Measurements from ENCODE around the gene FZD7. TPM values are rescaled to one million over a fixed set of nuclear protein-coding genes. Genes with fewer than 3 reads are reported as not detected.

FZD7 gene
- polyA plus RNA-seq, 1 donor (not counting 4 experiments of a cell fraction or from before 2014, with no cell fraction given): 1.3 TPM

DNA sequence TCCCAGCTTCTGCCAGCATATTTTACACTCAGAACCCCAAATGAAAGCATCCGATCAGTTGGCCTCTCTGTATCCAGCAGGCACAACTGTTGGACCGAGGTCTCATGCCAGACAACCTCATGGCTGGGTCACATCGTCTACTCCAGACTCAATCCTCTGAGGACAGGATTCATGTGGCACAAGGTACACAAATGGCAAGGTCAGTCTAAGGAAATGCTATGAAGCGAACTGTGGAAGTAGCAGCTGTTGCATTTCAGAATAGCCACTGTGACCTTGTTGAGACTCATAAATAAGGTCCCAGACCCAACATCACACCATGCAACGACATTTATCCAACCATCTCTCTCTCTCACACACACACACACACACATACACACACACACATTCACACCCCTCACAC is 7.1 kb upstream of the FZD7 start:
- dilution Hi-C loops (cut with MboI; ENCODE audit: extremely low pct_ligation_motif_present, low sequenced_read_pairs): no loop called here
- DNase-seq (ENCODE audit: low read depth, low spot score): no peak

DNA sequence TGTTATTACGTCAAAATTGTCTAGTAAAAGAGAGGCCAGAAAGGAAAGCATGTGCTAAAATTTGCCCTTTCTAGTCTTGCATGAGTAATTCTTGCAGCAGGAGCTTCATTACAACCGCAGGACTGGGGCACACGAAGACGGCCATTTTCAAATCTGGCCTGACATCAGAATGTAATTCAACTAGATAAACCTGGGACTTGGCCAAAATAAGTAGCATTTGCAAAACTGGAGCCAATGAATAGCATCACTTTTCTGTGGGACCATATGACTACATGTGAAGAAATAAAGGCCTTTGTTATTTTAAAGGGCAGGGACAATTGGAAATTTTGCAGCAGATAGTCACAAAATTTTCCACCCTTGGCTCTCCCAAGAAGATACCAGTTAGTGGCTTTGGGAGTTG is 3.0 kb upstream of the FZD7 start:
- Histone ChIP-seq H3K79me2 (ENCODE audit: control insufficient read depth, insufficient read depth, low read length) (no peaks in the 10 kb centered on the region), H3K27ac (ENCODE audit: control insufficient read depth, insufficient read depth, low read length) (no peak overlapping the region), H3K4me2 (ENCODE audit: control insufficient read depth, extremely low read depth, insufficient read depth, low read depth, low read length) (no peak overlapping the region), H3K36me3 (ENCODE audit: control insufficient read depth in 2 of 2, extremely low read depth in 1 of 2, insufficient read depth in 2 of 2, low read length in 2 of 2) (no peaks in the 10 kb centered on the region), H3K4me1 (ENCODE audit: control insufficient read depth, extremely low read depth, insufficient read depth, low read length) (peaks cover 13% of the 10 kb centered on the region), H3K4me3 (ENCODE audit: control insufficient read depth in 2 of 3, extremely low read depth in 1 of 3, insufficient read depth in 2 of 3, low read depth in 1 of 3, low read length in 3 of 3) (no peak overlapping the region), H2AFZ (ENCODE audit: control insufficient read depth, low read length) (no peak overlapping the region), H3K9ac (ENCODE audit: control insufficient read depth, extremely low read depth, insufficient read depth, low read length) (no peak overlapping the region), H3K9me1 (ENCODE audit: control insufficient read depth, extremely low read depth, insufficient read depth, low read length) (no peaks in the 10 kb centered on the region), H3K27me3 (ENCODE audit: control insufficient read depth, extremely low read depth, insufficient read depth, low read length) (peaks cover 11% of the 10 kb centered on the region), H3K9me3 (ENCODE audit: control insufficient read depth, low read depth, low read length) (no peaks in the 10 kb centered on the region), H4K20me1 (ENCODE audit: control insufficient read depth, extremely low read depth, insufficient read depth, low read length) (no peaks in the 10 kb centered on the region)
- FAIRE-seq (no peak), DNase-seq (ENCODE audit: low read depth, low spot score) (no peak)
- TF ChIP-seq, protein P1, sequence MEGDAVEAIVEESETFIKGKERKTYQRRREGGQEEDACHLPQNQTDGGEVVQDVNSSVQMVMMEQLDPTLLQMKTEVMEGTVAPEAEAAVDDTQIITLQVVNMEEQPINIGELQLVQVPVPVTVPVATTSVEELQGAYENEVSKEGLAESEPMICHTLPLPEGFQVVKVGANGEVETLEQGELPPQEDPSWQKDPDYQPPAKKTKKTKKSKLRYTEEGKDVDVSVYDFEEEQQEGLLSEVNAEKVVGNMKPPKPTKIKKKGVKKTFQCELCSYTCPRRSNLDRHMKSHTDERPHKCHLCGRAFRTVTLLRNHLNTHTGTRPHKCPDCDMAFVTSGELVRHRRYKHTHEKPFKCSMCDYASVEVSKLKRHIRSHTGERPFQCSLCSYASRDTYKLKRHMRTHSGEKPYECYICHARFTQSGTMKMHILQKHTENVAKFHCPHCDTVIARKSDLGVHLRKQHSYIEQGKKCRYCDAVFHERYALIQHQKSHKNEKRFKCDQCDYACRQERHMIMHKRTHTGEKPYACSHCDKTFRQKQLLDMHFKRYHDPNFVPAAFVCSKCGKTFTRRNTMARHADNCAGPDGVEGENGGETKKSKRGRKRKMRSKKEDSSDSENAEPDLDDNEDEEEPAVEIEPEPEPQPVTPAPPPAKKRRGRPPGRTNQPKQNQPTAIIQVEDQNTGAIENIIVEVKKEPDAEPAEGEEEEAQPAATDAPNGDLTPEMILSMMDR (optimal IDR thresholded peaks at IDR 0.05 in 1 of 3, IDR thresholded peaks at IDR 0.05 in 1 of 3, conservative IDR thresholded peaks at IDR 0.05 in 1 of 3; ENCODE audit: extremely low read depth in 1 of 3, insufficient read depth in 2 of 3, low read length in 3 of 3): no peak
- no peak for TF ChIP-seq EZH2 (IDR thresholded peaks at IDR 0.05; ENCODE audit: low read length)
- dilution Hi-C loops (cut with MboI; ENCODE audit: extremely low pct_ligation_motif_present, low sequenced_read_pairs): no loop called here

More for the DNA sequence above, 7.1 kb upstream of the FZD7 start:
- Histone ChIP-seq H3K27ac (ENCODE audit: control insufficient read depth, insufficient read depth, low read length) (no peak overlapping the region), H2AFZ (ENCODE audit: control insufficient read depth, low read length) (no peak overlapping the region), H3K36me3 (ENCODE audit: control insufficient read depth in 2 of 2, extremely low read depth in 1 of 2, insufficient read depth in 2 of 2, low read length in 2 of 2) (no peaks in the 10 kb centered on the region), H4K20me1 (ENCODE audit: control insufficient read depth, extremely low read depth, insufficient read depth, low read length) (no peaks in the 10 kb centered on the region), H3K4me3 (ENCODE audit: control insufficient read depth in 2 of 3, extremely low read depth in 1 of 3, insufficient read depth in 2 of 3, low read depth in 1 of 3, low read length in 3 of 3) (no peak overlapping the region), H3K4me2 (ENCODE audit: control insufficient read depth, extremely low read depth, insufficient read depth, low read depth, low read length) (no peak overlapping the region), H3K27me3 (ENCODE audit: control insufficient read depth, extremely low read depth, insufficient read depth, low read length) (no peaks in the 10 kb centered on the region), H3K79me2 (ENCODE audit: control insufficient read depth, insufficient read depth, low read length) (no peaks in the 10 kb centered on the region), H3K9me3 (ENCODE audit: control insufficient read depth, low read depth, low read length) (no peaks in the 10 kb centered on the region), H3K9me1 (ENCODE audit: control insufficient read depth, extremely low read depth, insufficient read depth, low read length) (no peaks in the 10 kb centered on the region), H3K9ac (ENCODE audit: control insufficient read depth, extremely low read depth, insufficient read depth, low read length) (no peak overlapping the region), H3K4me1 (ENCODE audit: control insufficient read depth, extremely low read depth, insufficient read depth, low read length) (no peaks in the 10 kb centered on the region)
- TF ChIP-seq, protein P1 (optimal IDR thresholded peaks at IDR 0.05 in 1 of 3, IDR thresholded peaks at IDR 0.05 in 1 of 3, conservative IDR thresholded peaks at IDR 0.05 in 1 of 3; ENCODE audit: extremely low read depth in 1 of 3, insufficient read depth in 2 of 3, low read length in 3 of 3): no peak
- TF ChIP-seq EZH2 (IDR thresholded peaks at IDR 0.05; ENCODE audit: low read length): no peak
- FAIRE-seq: no peak

All from keratinocyte (primary cell).